Heart left ventricle (tissue), 13 donors: ENCODE results near the gene KIF12.

Source experiments
- POLR2A ChIP-seq, 2 donors: fragments of 450-650 bp; IDR thresholded peaks; one replicate each; pipeline ENCODE4 v1.6.1; 2017; ENCODE audit warnings: antibody characterized with exemption in 2 of 2, mild to moderate bottlenecking in 2 of 2, moderate library complexity in 2 of 2
- TF ChIP-seq, protein P1 (sequence below), 12 donors: fragments of 200-600 bp; sonication (generic) in 4 of 12; IDR thresholded peaks; one replicate each; pipeline versions ENCODE4 v1.5.0 to v1.8.0; 2018 to 2022; ENCODE audit warnings: antibody characterized with exemption in 12 of 12, mild to moderate bottlenecking in 5 of 12
- donor health status: ischemic (EF 13 %, LVEDD 7.1; RV severe dilation, severe dysfunction).
- donor health status: DM: no; HTN: yes; CAD: no.
- donor health status: DM: no; HTN: no; CAD: no.
- donor health status: ischemic (EF 25% LVEDD 6.9; RV normal size, moderate dysfunction).
- donor health status: ischemic (EF 25% LVEDD 5.7; RV mildly dilated, moderate dysfunction).
- donor health status: ischemic (EF 35%, LVEDD 5.7; RV mildly dilated, moderate dysfunction).
- donor health status: nonischemic (EF 11% LVEDD 7.7; RV severe dilation, severe dysfunction).
- donor health status: DM: yes; HTN: yes; CAD: no.
- donor health status: PGD.
- donor health status: ischemic (EF 29% LVEDD 5.4; RV normal size, mild dysfunction).
- donor health status: nonischemic (EF 23%, LVEDD 6.1; RV moderate dilation, normal function).

GRCh38 chr9:114143234-114143633 lies 44.1 kb upstream of the KIF12 start:
- TF ChIP-seq, protein P1, sequence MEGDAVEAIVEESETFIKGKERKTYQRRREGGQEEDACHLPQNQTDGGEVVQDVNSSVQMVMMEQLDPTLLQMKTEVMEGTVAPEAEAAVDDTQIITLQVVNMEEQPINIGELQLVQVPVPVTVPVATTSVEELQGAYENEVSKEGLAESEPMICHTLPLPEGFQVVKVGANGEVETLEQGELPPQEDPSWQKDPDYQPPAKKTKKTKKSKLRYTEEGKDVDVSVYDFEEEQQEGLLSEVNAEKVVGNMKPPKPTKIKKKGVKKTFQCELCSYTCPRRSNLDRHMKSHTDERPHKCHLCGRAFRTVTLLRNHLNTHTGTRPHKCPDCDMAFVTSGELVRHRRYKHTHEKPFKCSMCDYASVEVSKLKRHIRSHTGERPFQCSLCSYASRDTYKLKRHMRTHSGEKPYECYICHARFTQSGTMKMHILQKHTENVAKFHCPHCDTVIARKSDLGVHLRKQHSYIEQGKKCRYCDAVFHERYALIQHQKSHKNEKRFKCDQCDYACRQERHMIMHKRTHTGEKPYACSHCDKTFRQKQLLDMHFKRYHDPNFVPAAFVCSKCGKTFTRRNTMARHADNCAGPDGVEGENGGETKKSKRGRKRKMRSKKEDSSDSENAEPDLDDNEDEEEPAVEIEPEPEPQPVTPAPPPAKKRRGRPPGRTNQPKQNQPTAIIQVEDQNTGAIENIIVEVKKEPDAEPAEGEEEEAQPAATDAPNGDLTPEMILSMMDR (IDR thresholded peaks at IDR 0.05), result no peak
- TF ChIP-seq POLR2A (IDR thresholded peaks at IDR 0.05), result no peak
